RWPE2 (cell line): Measurements from ENCODE around the gene RNF112.

ENCODE experiments used
- ATAC-seq: fragments of 200-7000 bp; cut with Tn5 transposase; 3 replicates; pipeline ENCODE4 v1.9.1; 2021; ENCODE audit warnings: low read depth
- DNase-seq: peaks from one replicate; pipeline ENCODE4 v3.0.0-alpha.2; 2020; ENCODE audit warnings: low spot score
- H3K27ac ChIP-seq: fragments of 450-650 bp; 2 replicates; pipeline ENCODE4 v1.5.1; 2017; ENCODE audit warnings: mild to moderate bottlenecking; ENCODE audit not compliant: poor library complexity, severe bottlenecking
- H3K27me3 ChIP-seq: fragments of 250-450 bp; sonication (Bioruptor Pico); 2 replicates; pipeline ENCODE4 v1.5.1; 2021; ENCODE audit warnings: mild to moderate bottlenecking, moderate library complexity; ENCODE audit not compliant: insufficient read depth, poor library complexity, severe bottlenecking
- H3K36me3 ChIP-seq: fragments of 250-450 bp; sonication (Bioruptor Pico); 2 replicates; pipeline ENCODE4 v1.5.1; 2020; ENCODE audit warnings: low read depth, mild to moderate bottlenecking, moderate library complexity
- H3K4me1 ChIP-seq: fragments of 250-450 bp; sonication (Bioruptor Pico); 2 replicates; pipeline ENCODE4 v1.5.1; 2021; ENCODE audit warnings: mild to moderate bottlenecking, moderate library complexity; ENCODE audit not compliant: insufficient read depth, poor library complexity, severe bottlenecking
- H3K4me3 ChIP-seq: fragments of 250-450 bp; sonication (Bioruptor Pico); 2 replicates; pipeline ENCODE4 v1.5.1; 2021; ENCODE audit warnings: mild to moderate bottlenecking, moderate library complexity; ENCODE audit not compliant: severe bottlenecking
- H3K9me3 ChIP-seq: fragments of 250-450 bp; sonication (Bioruptor Pico); 2 replicates; pipeline ENCODE4 v1.5.1; 2021; ENCODE audit warnings: mild to moderate bottlenecking, moderate library complexity; ENCODE audit not compliant: severe bottlenecking
- CTCF ChIP-seq: fragments of 450-650 bp; IDR thresholded peaks from one replicate; pipeline ENCODE4 v1.5.1; 2017; ENCODE audit warnings: mild to moderate bottlenecking, moderate library complexity; ENCODE audit not compliant: poor library complexity, severe bottlenecking

RNF112 gene

GRCh38 chr17:19363114-19363438 lies 48.0 kb upstream of the RNF112 start:
- TF ChIP-seq CTCF, result peak; percentile 77
- Histone ChIP-seq H3K27me3 (no peaks in the 10 kb centered on the region), H3K4me3 (peak overlapping the region; percentile 61), H3K4me1 (no peaks in the 10 kb centered on the region), H3K9me3 (no peaks in the 10 kb centered on the region), H3K36me3 (no peaks in the 10 kb centered on the region), H3K27ac (peak overlapping the region; percentile 58)
- no peak for ATAC-seq
- DNase-seq, result peak; percentile 15

- no peak for TF ChIP-seq CTCF
- DNase-seq (peak; percentile 23), ATAC-seq (no peak)
- no peaks in the 10 kb centered on the region for H3K4me1 ChIP-seq
- H3K27ac ChIP-seq, result no peak overlapping the region
- no peaks in the 10 kb centered on the region for H3K9me3 ChIP-seq
- no peaks in the 10 kb centered on the region for H3K36me3 ChIP-seq
- no peak overlapping the region for H3K4me3 ChIP-seq
- H3K27me3 ChIP-seq, result no peaks in the 10 kb centered on the region
Measured at GRCh38 chr17:19363460-19364035, 47.5 kb upstream of the RNF112 start.

GRCh38 chr17:19364699-19365498 lies 46.1 kb upstream of the RNF112 start:
- Histone ChIP-seq H3K27me3 (no peaks in the 10 kb centered on the region), H3K36me3 (no peaks in the 10 kb centered on the region), H3K9me3 (no peaks in the 10 kb centered on the region), H3K4me3 (no peak overlapping the region), H3K27ac (no peak overlapping the region), H3K4me1 (no peaks in the 10 kb centered on the region)
- ATAC-seq (no peak), DNase-seq (peak; percentile 45)
- TF ChIP-seq CTCF, result no peak

- H3K36me3 ChIP-seq, result no peaks in the 10 kb centered on the region
- no peak for TF ChIP-seq CTCF
- no peaks in the 10 kb centered on the region for H3K27me3 ChIP-seq
- no peak overlapping the region for H3K27ac ChIP-seq
- H3K9me3 ChIP-seq, result no peaks in the 10 kb centered on the region
- DNase-seq, result peak; percentile 53
- no peaks in the 10 kb centered on the region for H3K4me1 ChIP-seq
- no peak overlapping the region for H3K4me3 ChIP-seq
- ATAC-seq, result no peak
Measured at GRCh38 chr17:19365499-19365817, 45.6 kb upstream of the RNF112 start.
